Neural progenitor cell (in vitro differentiated cells): Measurements from ENCODE around the gene HEATR5A.
"Not testable (repeated sequence)": the region's sequence is repeated elsewhere in the genome, so short reads cannot be mapped to it uniquely, and the experiment has no call there.

Experiments
- EZH2phosphoT487 ChIP-seq: fragments of 200-600 bp; sonication (generic); IDR thresholded peaks from 2 replicates; pipeline ENCODE4 v1.6.1; 2017; ENCODE audit warnings: antibody characterized with exemption
- TF ChIP-seq, protein P1 (sequence below): fragments of 200-600 bp; sonication (generic); IDR thresholded peaks from 2 replicates; pipeline ENCODE4 v1.5.1; 2017; ENCODE audit warnings: antibody characterized with exemption, mild to moderate bottlenecking

DNA sequence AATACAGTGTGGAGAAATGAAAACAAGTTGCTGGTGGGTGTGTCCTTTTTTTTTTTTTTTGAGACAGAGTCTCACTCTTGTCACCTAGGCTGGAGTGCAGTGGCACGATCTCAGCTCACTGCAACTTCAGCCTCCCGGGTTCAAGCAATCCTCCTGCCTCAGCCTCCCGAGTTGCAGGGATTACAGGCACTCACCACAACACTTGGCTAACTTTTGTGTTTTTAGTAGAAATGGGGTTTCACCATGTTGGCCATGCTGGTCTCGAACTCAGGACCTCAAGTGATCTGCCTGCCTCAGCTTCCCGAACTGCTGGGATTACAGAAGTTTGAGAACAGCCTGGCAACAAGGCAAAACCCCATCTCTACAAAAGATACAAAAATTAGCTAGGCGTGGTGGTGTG lies 108.0 kb downstream of the HEATR5A start:
- TF ChIP-seq, protein P1, sequence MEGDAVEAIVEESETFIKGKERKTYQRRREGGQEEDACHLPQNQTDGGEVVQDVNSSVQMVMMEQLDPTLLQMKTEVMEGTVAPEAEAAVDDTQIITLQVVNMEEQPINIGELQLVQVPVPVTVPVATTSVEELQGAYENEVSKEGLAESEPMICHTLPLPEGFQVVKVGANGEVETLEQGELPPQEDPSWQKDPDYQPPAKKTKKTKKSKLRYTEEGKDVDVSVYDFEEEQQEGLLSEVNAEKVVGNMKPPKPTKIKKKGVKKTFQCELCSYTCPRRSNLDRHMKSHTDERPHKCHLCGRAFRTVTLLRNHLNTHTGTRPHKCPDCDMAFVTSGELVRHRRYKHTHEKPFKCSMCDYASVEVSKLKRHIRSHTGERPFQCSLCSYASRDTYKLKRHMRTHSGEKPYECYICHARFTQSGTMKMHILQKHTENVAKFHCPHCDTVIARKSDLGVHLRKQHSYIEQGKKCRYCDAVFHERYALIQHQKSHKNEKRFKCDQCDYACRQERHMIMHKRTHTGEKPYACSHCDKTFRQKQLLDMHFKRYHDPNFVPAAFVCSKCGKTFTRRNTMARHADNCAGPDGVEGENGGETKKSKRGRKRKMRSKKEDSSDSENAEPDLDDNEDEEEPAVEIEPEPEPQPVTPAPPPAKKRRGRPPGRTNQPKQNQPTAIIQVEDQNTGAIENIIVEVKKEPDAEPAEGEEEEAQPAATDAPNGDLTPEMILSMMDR, result not testable (repeated sequence)
- not testable (repeated sequence) for TF ChIP-seq EZH2phosphoT487
